ENCODE data around the gene STAT3.
"Not testable (repeated sequence)": the region's sequence is repeated elsewhere in the genome, so short reads cannot be mapped to it uniquely, and the experiment has no call there.

The STAT3 gene

GRCh38 chr17:42311240-42312034 lies 76.8 kb downstream of the STAT3 start:
- Histone ChIP-seq H3K36me3 (ENCODE audit: control insufficient read depth in 1 of 2, insufficient read depth in 2 of 2, low read length in 2 of 2) (peaks cover 58 to 60% of the 10 kb centered on the region in 2 donors), H3K27ac (ENCODE audit: low read length) (peak overlapping the region; percentile 69), H3K4me1 (ENCODE audit: control insufficient read depth in 1 of 2, insufficient read depth in 2 of 2, low read length in 2 of 2) (peaks cover 16 to 42% of the 10 kb centered on the region in 2 donors), H3K4me3 (ENCODE audit: low read depth in 1 of 2, low read length in 2 of 2) (peak overlapping the region in 1 of 2 donors; percentile 53), H3K9me3 (ENCODE audit: control insufficient read depth in 1 of 2, low read length in 2 of 2) (no peaks in the 10 kb centered on the region), H3K27me3 (ENCODE audit: low read depth, low read length) (no peaks in the 10 kb centered on the region)

GRCh38 chr17:42310787-42311215 lies 77.4 kb downstream of the STAT3 start:
- peaks cover 51 to 60% of the 10 kb centered on the region in 2 donors for H3K36me3 ChIP-seq (ENCODE audit: control insufficient read depth in 1 of 2, insufficient read depth in 2 of 2, low read length in 2 of 2)
- no peaks in the 10 kb centered on the region for H3K9me3 ChIP-seq (ENCODE audit: control insufficient read depth in 1 of 2, low read length in 2 of 2)
- no peak overlapping the region for H3K4me3 ChIP-seq (ENCODE audit: low read depth in 1 of 2, low read length in 2 of 2)
- no peaks in the 10 kb centered on the region for H3K27me3 ChIP-seq (ENCODE audit: low read depth, low read length)
- H3K27ac ChIP-seq (ENCODE audit: low read length): peak overlapping the region; percentile 69
- peaks cover 16 to 42% of the 10 kb centered on the region in 2 donors for H3K4me1 ChIP-seq (ENCODE audit: control insufficient read depth in 1 of 2, insufficient read depth in 2 of 2, low read length in 2 of 2)

- Histone ChIP-seq H3K4me1 (ENCODE audit: control insufficient read depth in 1 of 2, insufficient read depth in 2 of 2, low read length in 2 of 2) (peaks cover 16 to 42% of the 10 kb centered on the region in 2 donors), H3K27ac (ENCODE audit: low read length) (no peak overlapping the region), H3K4me3 (ENCODE audit: low read depth in 1 of 2, low read length in 2 of 2) (no peak overlapping the region), H3K36me3 (ENCODE audit: control insufficient read depth in 1 of 2, insufficient read depth in 2 of 2, low read length in 2 of 2) (peaks cover 47 to 59% of the 10 kb centered on the region in 2 donors), H3K27me3 (ENCODE audit: low read depth, low read length) (no peaks in the 10 kb centered on the region), H3K9me3 (ENCODE audit: control insufficient read depth in 1 of 2, low read length in 2 of 2) (no peaks in the 10 kb centered on the region)
These were observed 78.1 kb downstream of the STAT3 start for GRCh38 chr17:42309986-42310786.

DNA sequence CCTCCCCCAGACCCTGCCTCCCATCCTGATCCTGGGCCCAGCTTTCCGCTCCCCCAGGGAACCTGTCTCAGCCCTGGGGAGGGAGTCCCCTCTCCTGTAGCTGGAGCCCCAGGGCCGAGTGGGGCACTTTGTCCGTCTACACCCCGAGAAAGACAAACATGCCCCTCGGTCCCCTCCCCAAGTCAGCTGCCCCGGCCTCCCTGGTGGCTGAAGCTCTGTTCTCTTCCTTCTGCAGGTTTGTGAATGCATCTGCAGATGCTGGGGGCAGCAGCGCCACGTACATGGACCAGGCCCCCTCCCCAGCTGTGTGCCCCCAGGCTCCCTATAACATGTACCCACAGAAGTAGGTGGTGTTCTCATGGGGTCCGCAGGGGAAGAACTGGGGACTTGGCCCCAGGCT lies 79.1 kb downstream of the STAT3 start:
- no peaks in the 10 kb centered on the region for H3K9me3 ChIP-seq (ENCODE audit: control insufficient read depth in 1 of 2, low read length in 2 of 2)
- peaks cover 45 to 55% of the 10 kb centered on the region in 2 donors for H3K36me3 ChIP-seq (ENCODE audit: control insufficient read depth in 1 of 2, insufficient read depth in 2 of 2, low read length in 2 of 2)
- no peak overlapping the region for H3K27ac ChIP-seq (ENCODE audit: low read length)
- H3K4me1 ChIP-seq (ENCODE audit: control insufficient read depth in 1 of 2, insufficient read depth in 2 of 2, low read length in 2 of 2): peaks cover 16 to 42% of the 10 kb centered on the region in 2 donors
- no peak overlapping the region for H3K4me3 ChIP-seq (ENCODE audit: low read depth in 1 of 2, low read length in 2 of 2)
- H3K27me3 ChIP-seq (ENCODE audit: low read depth, low read length): no peaks in the 10 kb centered on the region

DNA sequence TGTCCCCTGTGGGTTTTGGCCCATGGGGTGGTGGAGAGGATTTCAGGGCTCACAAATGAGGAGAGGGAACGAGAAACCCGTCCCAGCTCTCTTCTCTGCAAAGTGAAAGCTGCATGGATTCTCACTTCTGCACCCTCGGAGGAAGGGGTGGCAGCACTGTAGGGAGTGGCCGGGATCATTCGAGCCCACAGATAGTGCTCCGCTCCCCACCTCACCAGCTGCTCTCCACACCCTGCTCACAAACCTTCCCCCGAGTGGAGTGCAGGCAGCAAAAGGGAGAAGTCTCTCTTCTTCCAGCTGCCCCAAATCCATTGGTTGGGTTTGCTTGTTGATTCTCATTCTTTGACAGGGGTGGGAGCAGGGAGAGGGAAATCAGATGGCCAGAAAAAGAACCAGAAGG lies 79.8 kb downstream of the STAT3 start:
- no peak overlapping the region for H3K27ac ChIP-seq (ENCODE audit: low read length)

DNA sequence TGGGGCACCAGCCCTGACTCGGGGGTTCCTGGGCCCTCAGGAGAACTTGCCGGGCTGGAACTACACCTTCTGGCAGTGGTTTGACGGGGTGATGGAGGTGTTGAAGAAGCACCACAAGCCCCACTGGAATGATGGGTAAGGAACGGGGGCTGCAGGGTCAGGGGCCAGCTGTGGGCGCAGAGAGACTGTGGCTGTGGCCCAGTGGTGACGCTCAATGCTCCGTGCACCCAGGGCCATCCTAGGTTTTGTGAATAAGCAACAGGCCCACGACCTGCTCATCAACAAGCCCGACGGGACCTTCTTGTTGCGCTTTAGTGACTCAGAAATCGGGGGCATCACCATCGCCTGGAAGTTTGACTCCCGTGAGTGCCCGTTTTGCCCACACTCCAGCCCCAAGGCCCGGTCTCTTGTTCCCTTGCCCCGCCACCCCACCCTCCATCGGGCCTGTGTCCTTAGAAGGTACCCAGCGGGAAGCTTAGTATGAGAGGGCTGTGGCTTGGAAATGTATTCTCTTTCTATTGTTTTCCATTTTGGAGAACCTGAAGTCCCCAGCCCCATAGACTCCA lies 80.8 kb downstream of the STAT3 start:
- H3K4me3 ChIP-seq (ENCODE audit: low read depth in 1 of 2, low read length in 2 of 2): no peak overlapping the region
- peaks cover 39 to 54% of the 10 kb centered on the region in 2 donors for H3K36me3 ChIP-seq (ENCODE audit: control insufficient read depth in 1 of 2, insufficient read depth in 2 of 2, low read length in 2 of 2)
- H3K27ac ChIP-seq (ENCODE audit: low read length): no peak overlapping the region

More for the DNA sequence above, 79.8 kb downstream of the STAT3 start:
- Histone ChIP-seq H3K27me3 (ENCODE audit: low read depth, low read length) (no peaks in the 10 kb centered on the region), H3K4me3 (ENCODE audit: low read depth in 1 of 2, low read length in 2 of 2) (no peak overlapping the region), H3K36me3 (ENCODE audit: control insufficient read depth in 1 of 2, insufficient read depth in 2 of 2, low read length in 2 of 2) (peaks cover 40 to 55% of the 10 kb centered on the region in 2 donors), H3K9me3 (ENCODE audit: control insufficient read depth in 1 of 2, low read length in 2 of 2) (no peaks in the 10 kb centered on the region), H3K4me1 (ENCODE audit: control insufficient read depth in 1 of 2, insufficient read depth in 2 of 2, low read length in 2 of 2) (peaks cover 16 to 42% of the 10 kb centered on the region in 2 donors)

GRCh38 chr17:42306385-42306667 lies 81.9 kb downstream of the STAT3 start:
- no peak overlapping the region for H3K4me3 ChIP-seq (ENCODE audit: low read depth in 1 of 2, low read length in 2 of 2)
- H3K4me1 ChIP-seq (ENCODE audit: control insufficient read depth in 1 of 2, insufficient read depth in 2 of 2, low read length in 2 of 2): peaks cover 9 to 22% of the 10 kb centered on the region in 2 donors
- H3K36me3 ChIP-seq (ENCODE audit: control insufficient read depth in 1 of 2, insufficient read depth in 2 of 2, low read length in 2 of 2): peaks cover 46 to 58% of the 10 kb centered on the region in 2 donors

More for the DNA sequence above, 80.8 kb downstream of the STAT3 start:
- Histone ChIP-seq H3K4me1 (ENCODE audit: control insufficient read depth in 1 of 2, insufficient read depth in 2 of 2, low read length in 2 of 2) (peaks cover 16 to 34% of the 10 kb centered on the region in 2 donors), H3K27me3 (ENCODE audit: low read depth, low read length) (no peaks in the 10 kb centered on the region), H3K9me3 (ENCODE audit: control insufficient read depth in 1 of 2, low read length in 2 of 2) (no peaks in the 10 kb centered on the region)

DNA sequence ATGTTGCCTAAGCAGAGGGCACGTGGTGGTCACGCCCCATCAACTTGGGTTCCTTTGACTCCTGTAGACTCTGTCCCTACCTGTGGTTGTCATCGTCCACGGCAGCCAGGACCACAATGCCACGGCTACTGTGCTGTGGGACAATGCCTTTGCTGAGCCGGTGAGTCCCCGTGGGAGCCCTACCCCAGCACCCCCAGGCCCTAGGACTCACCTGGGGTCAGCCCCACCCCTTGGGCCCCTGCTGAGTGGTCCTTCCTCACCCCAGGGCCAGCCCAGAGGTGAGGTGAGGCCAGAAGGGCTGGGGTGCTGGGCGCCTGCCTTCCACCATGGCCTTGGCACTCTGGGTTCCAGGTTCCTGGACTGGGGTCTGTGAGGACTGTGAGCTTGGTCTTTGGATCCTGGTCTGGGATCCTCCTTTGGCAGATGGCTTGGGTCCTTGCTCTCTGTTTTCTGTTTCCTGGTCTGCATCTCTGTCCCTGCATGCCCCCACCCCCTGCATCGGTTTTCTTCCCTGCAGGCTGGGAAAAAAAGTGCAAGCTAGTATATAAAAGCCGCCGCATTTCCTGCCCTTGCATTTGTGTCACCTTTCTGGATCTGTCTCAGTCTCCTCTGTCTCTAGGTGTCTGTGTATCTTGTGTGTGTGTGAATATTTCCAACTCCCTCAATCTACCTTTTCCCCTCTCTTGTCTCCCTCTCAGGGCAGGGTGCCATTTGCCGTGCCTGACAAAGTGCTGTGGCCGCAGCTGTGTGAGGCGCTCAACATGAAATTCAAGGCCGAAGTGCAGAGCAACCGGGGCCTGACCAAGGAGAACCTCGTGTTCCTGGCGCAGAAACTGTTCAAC lies 82.5 kb downstream of the STAT3 start:
- H3K36me3 ChIP-seq (ENCODE audit: control insufficient read depth in 1 of 2, insufficient read depth in 2 of 2, low read length in 2 of 2): peaks cover 41 to 62% of the 10 kb centered on the region in 2 donors
- H3K4me1 ChIP-seq (ENCODE audit: control insufficient read depth in 1 of 2, insufficient read depth in 2 of 2, low read length in 2 of 2): peaks cover 3 to 17% of the 10 kb centered on the region in 2 donors
- no peak overlapping the region for H3K4me3 ChIP-seq (ENCODE audit: low read depth in 1 of 2, low read length in 2 of 2)
- no peak overlapping the region for H3K27ac ChIP-seq (ENCODE audit: low read length)
- no peaks in the 10 kb centered on the region for H3K9me3 ChIP-seq (ENCODE audit: control insufficient read depth in 1 of 2, low read length in 2 of 2)
- no peaks in the 10 kb centered on the region for H3K27me3 ChIP-seq (ENCODE audit: low read depth, low read length)

More at GRCh38 chr17:42306385-42306667, 81.9 kb downstream of the STAT3 start:
- Histone ChIP-seq H3K27ac (ENCODE audit: low read length) (no peak overlapping the region), H3K9me3 (ENCODE audit: control insufficient read depth in 1 of 2, low read length in 2 of 2) (no peaks in the 10 kb centered on the region), H3K27me3 (ENCODE audit: low read depth, low read length) (no peaks in the 10 kb centered on the region)

DNA sequence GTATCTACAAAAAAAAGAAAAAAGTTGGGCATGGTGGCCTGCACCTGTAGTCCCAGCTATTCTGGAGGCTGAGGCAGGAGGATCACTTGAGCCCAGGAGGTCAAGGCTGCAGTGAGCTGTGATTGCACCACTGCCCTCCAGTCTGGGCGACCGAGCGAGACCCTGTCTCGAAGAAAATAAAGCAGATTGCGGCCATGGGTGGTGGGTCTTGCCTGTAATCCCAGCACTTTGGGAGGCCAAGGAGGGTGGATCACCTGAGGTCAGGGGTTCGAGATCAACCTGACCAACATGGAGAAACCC lies 83.3 kb downstream of the STAT3 start:
- H3K4me3 ChIP-seq (ENCODE audit: low read depth in 1 of 2, low read length in 2 of 2); H3K27ac ChIP-seq (ENCODE audit: low read length); H3K4me1 ChIP-seq (ENCODE audit: control insufficient read depth in 1 of 2, insufficient read depth in 2 of 2, low read length in 2 of 2); H3K9me3 ChIP-seq (ENCODE audit: control insufficient read depth in 1 of 2, low read length in 2 of 2); H3K27me3 ChIP-seq (ENCODE audit: low read depth, low read length): not testable (repeated sequence)
- peaks cover 33 to 56% of the 10 kb centered on the region in 2 donors for H3K36me3 ChIP-seq (ENCODE audit: control insufficient read depth in 1 of 2, insufficient read depth in 2 of 2, low read length in 2 of 2)

DNA sequence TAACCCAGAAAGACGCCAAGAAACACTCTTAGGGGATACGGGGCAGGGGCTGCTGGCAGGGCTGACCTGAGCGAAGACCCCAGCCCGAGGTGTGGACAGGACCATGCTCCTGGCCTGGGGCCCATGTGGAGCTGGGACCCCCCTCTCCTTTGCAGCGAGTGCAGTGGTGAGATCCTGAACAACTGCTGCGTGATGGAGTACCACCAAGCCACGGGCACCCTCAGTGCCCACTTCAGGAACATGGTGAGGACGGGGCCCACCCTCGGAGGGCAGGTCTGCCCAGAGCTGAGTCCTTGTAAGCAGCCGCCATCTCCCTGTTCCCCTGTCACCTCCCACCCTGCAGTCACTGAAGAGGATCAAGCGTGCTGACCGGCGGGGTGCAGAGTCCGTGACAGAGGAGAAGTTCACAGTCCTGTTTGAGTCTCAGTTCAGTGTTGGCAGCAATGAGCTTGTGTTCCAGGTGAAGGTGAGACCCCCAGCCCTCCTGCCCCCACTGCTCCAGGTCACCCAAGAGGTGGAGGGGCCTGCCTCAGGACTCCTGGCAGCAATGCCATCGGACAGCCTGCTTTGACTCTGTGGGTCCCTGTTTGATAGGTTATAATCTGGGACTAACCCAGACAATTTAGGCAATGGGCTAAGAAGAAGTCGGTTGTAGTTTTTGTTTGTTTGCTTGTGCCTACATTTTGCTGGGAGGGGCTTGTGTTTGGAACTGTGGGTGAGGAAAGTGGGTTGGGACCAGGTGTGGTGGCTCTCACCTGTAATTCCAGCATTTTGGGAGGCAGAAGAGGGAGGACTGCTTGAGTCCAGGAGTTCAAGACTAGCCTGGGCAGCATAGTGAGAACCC lies 83.8 kb downstream of the STAT3 start:
- no peak overlapping the region for H3K4me3 ChIP-seq (ENCODE audit: low read depth in 1 of 2, low read length in 2 of 2)
- no peaks in the 10 kb centered on the region for H3K9me3 ChIP-seq (ENCODE audit: control insufficient read depth in 1 of 2, low read length in 2 of 2)
- H3K36me3 ChIP-seq (ENCODE audit: control insufficient read depth in 1 of 2, insufficient read depth in 2 of 2, low read length in 2 of 2): peaks cover 32 to 58% of the 10 kb centered on the region in 2 donors
- H3K4me1 ChIP-seq (ENCODE audit: control insufficient read depth in 1 of 2, insufficient read depth in 2 of 2, low read length in 2 of 2): peaks cover 0 to 5% of the 10 kb centered on the region in 2 donors
- H3K27ac ChIP-seq (ENCODE audit: low read length): no peak overlapping the region
- H3K27me3 ChIP-seq (ENCODE audit: low read depth, low read length): no peaks in the 10 kb centered on the region
